Loucy (cell line): ENCODE measurements around the gene FOXJ2.

ENCODE experiments used
- H2AFZ ChIP-seq: fragments of 200-600 bp; sonication (generic); 2 replicates; pipeline ENCODE4 v1.6.0; 2016; ENCODE audit warnings: antibody characterized with exemption, mild to moderate bottlenecking, low read length, moderate library complexity
- H3F3A ChIP-seq: fragments of 200-600 bp; 2 replicates; pipeline ENCODE4 v1.6.0; 2016; ENCODE audit warnings: antibody characterized with exemption, low read depth, mild to moderate bottlenecking
- H3K27me3 ChIP-seq: fragments of 200-600 bp; sonication (generic); 2 replicates; pipeline ENCODE4 v1.6.1; 2014; ENCODE audit warnings: low read length, mild to moderate bottlenecking; ENCODE audit not compliant: insufficient read depth, poor library complexity, severe bottlenecking
- H3K36me3 ChIP-seq: fragments of 200-600 bp; sonication (generic); 2 replicates; pipeline ENCODE4 v1.6.1; 2016; ENCODE audit warnings: low read length; ENCODE audit not compliant: insufficient read depth
- H3K4me1 ChIP-seq: fragments of 200-600 bp; sonication (generic); 2 replicates; pipeline ENCODE4 v1.5.1; 2014; ENCODE audit warnings: low read length, mild to moderate bottlenecking; ENCODE audit not compliant: insufficient read depth, poor library complexity, severe bottlenecking
- H3K4me2 ChIP-seq: fragments of 200-600 bp; sonication (generic); 2 replicates; pipeline ENCODE4 v1.6.0; 2014; ENCODE audit warnings: antibody characterized with exemption, low read length, low read depth, mild to moderate bottlenecking; ENCODE audit not compliant: poor library complexity, severe bottlenecking
- H3K4me3 ChIP-seq: fragments of 200-600 bp; sonication (generic); 2 replicates; pipeline ENCODE4 v1.5.1; 2014; ENCODE audit warnings: low read length, mild to moderate bottlenecking, mixed read lengths; ENCODE audit not compliant: poor library complexity, severe bottlenecking
- H3K79me2 ChIP-seq: fragments of 200-600 bp; sonication (generic); 2 replicates; pipeline ENCODE4 v1.6.1; 2014; ENCODE audit warnings: low read length; ENCODE audit not compliant: insufficient read depth
- H3K9ac ChIP-seq: fragments of 200-600 bp; sonication (generic); 2 replicates; pipeline ENCODE4 v1.6.0; 2014; ENCODE audit warnings: mild to moderate bottlenecking, low read depth, low read length, moderate library complexity; ENCODE audit not compliant: poor library complexity, severe bottlenecking
- H3K9me2 ChIP-seq: fragments of 200-600 bp; sonication (generic); replicated peaks from 2 replicates; pipeline ENCODE4 v1.6.1; 2016; ENCODE audit warnings: low read depth, low read length, mixed read lengths
- H3K9me3 ChIP-seq: fragments of 200-600 bp; sonication (generic); 2 replicates; pipeline ENCODE4 v1.6.1; 2014; ENCODE audit warnings: mild to moderate bottlenecking, antibody characterized with exemption, low read length, low read depth; ENCODE audit not compliant: insufficient read depth
- H4K20me1 ChIP-seq: fragments of 200-600 bp; sonication (generic); 2 replicates; pipeline ENCODE4 v1.6.0; 2014; ENCODE audit warnings: antibody characterized with exemption, low read length, mild to moderate bottlenecking; ENCODE audit not compliant: insufficient read depth, poor library complexity, severe bottlenecking
- CTCF ChIP-seq: fragments of 200-600 bp; sonication (generic); conservative IDR thresholded peaks from 2 replicates; pipeline ENCODE4 v1.5.1; 2014; ENCODE audit warnings: mild to moderate bottlenecking, antibody characterized with exemption, low read length
- EZH2phosphoT487 ChIP-seq: fragments of 200-600 bp; IDR thresholded peaks from 2 replicates; pipeline ENCODE4 v1.6.1; 2018; ENCODE audit warnings: antibody characterized with exemption, mild to moderate bottlenecking, moderate library complexity, borderline replicate concordance

FOXJ2 gene

GRCh38 chr12:8052679-8053078, 20.2 kb downstream of the FOXJ2 start:
- Histone ChIP-seq H4K20me1 (no peaks in the 10 kb centered on the region), H3K9ac (no peak overlapping the region), H3K36me3 (peaks cover 36% of the 10 kb centered on the region; the same call in 1 of the 2 replicates), H3K9me2 (no peaks in the 10 kb centered on the region), H3K9me3 (no peaks in the 10 kb centered on the region), H3K79me2 (no peaks in the 10 kb centered on the region), H3K27me3 (no peaks in the 10 kb centered on the region), H3K4me1 (peaks cover 8% of the 10 kb centered on the region), H3F3A (no peaks in the 10 kb centered on the region), H3K4me2 (no peak overlapping the region), H3K4me3 (no peak overlapping the region), H2AFZ (no peak overlapping the region)
- no peak for TF ChIP-seq EZH2phosphoT487
- TF ChIP-seq CTCF = no peak

- Histone ChIP-seq H3K9me2 (no peaks in the 10 kb centered on the region), H4K20me1 (no peaks in the 10 kb centered on the region), H3K9ac (no peak overlapping the region), H3F3A (no peaks in the 10 kb centered on the region), H3K9me3 (no peaks in the 10 kb centered on the region), H3K4me2 (no peak overlapping the region), H3K4me1 (peaks cover 8% of the 10 kb centered on the region), H3K36me3 (peaks cover 16% of the 10 kb centered on the region; the same call in 1 of the 2 replicates), H3K79me2 (no peaks in the 10 kb centered on the region), H3K4me3 (no peak overlapping the region), H3K27me3 (no peaks in the 10 kb centered on the region), H2AFZ (no peak overlapping the region)
- TF ChIP-seq EZH2phosphoT487 = no peak
- no peak for TF ChIP-seq CTCF
Observed at GRCh38 chr12:8054816-8055215, 22.3 kb downstream of the FOXJ2 start.

- Histone ChIP-seq H3K4me3 (no peak overlapping the region), H3K9me2 (no peaks in the 10 kb centered on the region), H4K20me1 (no peaks in the 10 kb centered on the region), H3F3A (no peaks in the 10 kb centered on the region), H3K4me1 (no peaks in the 10 kb centered on the region), H3K4me2 (no peak overlapping the region), H3K27me3 (no peaks in the 10 kb centered on the region), H3K36me3 (peaks cover 8% of the 10 kb centered on the region; the same call in 1 of the 2 replicates), H2AFZ (no peak overlapping the region), H3K79me2 (no peaks in the 10 kb centered on the region), H3K9ac (no peak overlapping the region), H3K9me3 (no peaks in the 10 kb centered on the region)
- TF ChIP-seq EZH2phosphoT487 (no peak), CTCF (no peak)
Observed at GRCh38 chr12:8057306-8057705, 24.8 kb downstream of the FOXJ2 start.
